ENCODE data around the gene PTGS2. TPM values are rescaled to one million over a fixed set of nuclear protein-coding genes. Genes with fewer than 3 reads are reported as not detected.

PTGS2 gene
- polyA plus RNA-seq, 3 donors = 39.2 to 159 (median 113) TPM

DNA sequence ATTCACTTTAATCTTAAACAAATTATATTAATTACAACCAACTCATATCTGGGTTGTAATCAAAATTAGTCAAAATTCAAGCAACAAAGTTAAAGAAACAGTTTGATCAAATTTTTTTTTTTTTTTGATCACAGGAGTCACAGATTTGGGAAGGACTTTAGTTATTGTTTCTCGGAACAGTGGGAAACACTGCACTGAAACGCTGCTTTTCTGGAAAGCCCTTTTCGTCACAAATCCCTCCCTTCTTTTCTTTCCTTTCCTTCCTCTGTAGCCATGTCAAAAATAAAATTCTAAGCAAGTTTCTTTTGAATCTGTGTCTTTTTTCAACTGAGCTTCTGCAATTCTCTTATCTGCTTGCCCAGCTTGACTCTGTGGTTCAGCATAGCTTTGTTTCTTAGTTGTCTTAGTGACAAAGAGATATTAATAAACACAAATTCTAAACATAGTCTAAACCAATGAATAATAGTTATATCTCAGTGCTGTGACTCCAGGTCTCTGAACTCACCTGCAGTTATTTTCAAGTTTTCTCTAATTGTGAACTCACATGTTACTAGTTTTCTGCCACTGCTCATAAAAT, 53.8 kb downstream of the PTGS2 start:
- intact Hi-C loops (cut with micrococcal nuclease) = no loop called here
- TF ChIP-seq CTCF (IDR thresholded peaks at IDR 0.05) = no peak
- Histone ChIP-seq H3K4me2 (replicated peaks; ENCODE audit: extremely low read depth, low read length, poor library complexity, severe bottlenecking) (no peak overlapping the region), H3K4me1 (ENCODE audit: control insufficient read depth in 1 of 2, insufficient read depth in 2 of 2, low read length in 2 of 2) (peaks cover 12 to 17% of the 10 kb centered on the region in 2 donors), H3K9ac (ENCODE audit: insufficient read depth, low read length, poor library complexity, severe bottlenecking) (no peak overlapping the region), H3K27me3 (ENCODE audit: control insufficient read depth in 2 of 2, insufficient read depth in 2 of 2, low read length in 2 of 2) (no peaks in the 10 kb centered on the region), H4K20me1 (ENCODE audit: insufficient read depth, low read length) (no peaks in the 10 kb centered on the region), H3K79me2 (ENCODE audit: insufficient read depth, low read length) (no peaks in the 10 kb centered on the region), H3K36me3 (replicated peaks in 1 of 2; ENCODE audit: control insufficient read depth in 1 of 2, insufficient read depth in 2 of 2, low read length in 2 of 2) (no peaks in the 10 kb centered on the region), H3K9me3 (replicated peaks in 1 of 2; ENCODE audit: control insufficient read depth in 1 of 2, insufficient read depth in 1 of 2, low read length in 2 of 2) (no peaks in the 10 kb centered on the region), H3K27ac (ENCODE audit: low read depth in 1 of 2, low read length in 2 of 2) (no peak overlapping the region), H2AFZ (ENCODE audit: insufficient read depth, low read depth, low read length, poor library complexity, severe bottlenecking) (no peak overlapping the region), H3K4me3 (replicated peaks in 1 of 3; ENCODE audit: low read depth in 2 of 3, low read length in 3 of 3) (no peak overlapping the region)
- WGBS (ENCODE audit: insufficient coverage) = 13% methylated on average over 3 of the region's 3 CpGs
- Mint-ChIP-seq H3K27me3 (ENCODE audit: low read depth in 3 of 3) (no peaks in the 10 kb centered on the region), H3K36me3 (no peaks in the 10 kb centered on the region), H3K27ac (no peak overlapping the region), H3K9me3 (peaks cover 0 to 2% (median 0%) of the 10 kb centered on the region in 7 donors), H3K4me3 (no peak overlapping the region), H3K4me1 (peaks cover 20% of the 10 kb centered on the region)
- no peak for DNase-seq

DNA sequence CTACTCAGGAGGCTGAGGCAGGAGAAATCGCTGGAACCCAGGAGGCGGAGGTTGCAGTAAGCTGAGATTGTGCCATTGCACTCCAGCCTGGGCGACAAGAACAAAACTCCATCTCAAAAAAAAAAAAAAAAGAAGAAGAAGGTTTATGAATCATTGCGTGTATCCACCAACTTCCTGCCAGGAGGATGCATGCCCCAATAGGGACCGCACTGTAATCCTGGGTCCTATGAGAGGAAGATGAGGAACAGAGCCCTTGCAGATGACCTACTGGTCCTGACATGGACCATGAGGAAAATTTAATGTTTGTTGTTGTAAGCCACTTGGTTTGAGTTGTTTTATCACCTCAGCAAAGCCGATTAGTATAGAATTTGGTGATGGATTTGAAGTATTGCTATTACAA, 56.7 kb downstream of the PTGS2 start:
- WGBS (ENCODE audit: insufficient coverage) = 0% methylated on average over 2 of the region's 6 CpGs
- H3K4me2 ChIP-seq (replicated peaks; ENCODE audit: extremely low read depth, low read length, poor library complexity, severe bottlenecking) = no peak overlapping the region

More for the DNA sequence above, 56.7 kb downstream of the PTGS2 start:
- no peaks in the 10 kb centered on the region for H4K20me1 ChIP-seq (ENCODE audit: insufficient read depth, low read length)
- no peaks in the 10 kb centered on the region for H3K9me3 ChIP-seq (replicated peaks in 1 of 2; ENCODE audit: control insufficient read depth in 1 of 2, insufficient read depth in 1 of 2, low read length in 2 of 2)
- peaks cover 41% of the 10 kb centered on the region for H3K4me1 Mint-ChIP-seq
- H3K27ac Mint-ChIP-seq = peak overlapping the region; percentile 51 to 90 (median 78)
- H3K36me3 Mint-ChIP-seq = peaks cover 0 to 3% of the 10 kb centered on the region in 2 donors
- peaks cover 40 to 41% of the 10 kb centered on the region in 2 donors for H3K4me1 ChIP-seq (ENCODE audit: control insufficient read depth in 1 of 2, insufficient read depth in 2 of 2, low read length in 2 of 2)
- no peak for TF ChIP-seq CTCF (IDR thresholded peaks at IDR 0.05)
- H3K4me3 Mint-ChIP-seq = no peak overlapping the region
- peak; percentile 82 to 96 (median 92) for DNase-seq
- H3K4me3 ChIP-seq (replicated peaks in 1 of 3; ENCODE audit: low read depth in 2 of 3, low read length in 3 of 3) = no peak overlapping the region
- no peak overlapping the region for H3K9ac ChIP-seq (ENCODE audit: insufficient read depth, low read length, poor library complexity, severe bottlenecking)
- no peak overlapping the region for H2AFZ ChIP-seq (ENCODE audit: insufficient read depth, low read depth, low read length, poor library complexity, severe bottlenecking)
- peaks cover 0 to 2% (median 0%) of the 10 kb centered on the region in 7 donors for H3K9me3 Mint-ChIP-seq
- H3K27me3 ChIP-seq (ENCODE audit: control insufficient read depth in 2 of 2, insufficient read depth in 2 of 2, low read length in 2 of 2) = no peaks in the 10 kb centered on the region
- H3K27me3 Mint-ChIP-seq (ENCODE audit: low read depth in 3 of 3) = no peaks in the 10 kb centered on the region
- peak overlapping the region; percentile 47 to 68 for H3K27ac ChIP-seq (ENCODE audit: low read depth in 1 of 2, low read length in 2 of 2)
- no peaks in the 10 kb centered on the region for H3K79me2 ChIP-seq (ENCODE audit: insufficient read depth, low read length)
- intact Hi-C loops (cut with micrococcal nuclease) = loop anchor here in 1 of 2 donors (5.0 kb wide), 1 partner anchor 34 kb away; no protein-coding TSS in a partner anchor
- no peaks in the 10 kb centered on the region for H3K36me3 ChIP-seq (replicated peaks in 1 of 2; ENCODE audit: control insufficient read depth in 1 of 2, insufficient read depth in 2 of 2, low read length in 2 of 2)

Other genes starting within 250 kb of the PTGS2 start
- gene PDC, start 219.3 kb downstream of the PTGS2 start, polyA plus RNA-seq = not detected
- 1 to 10 TPM; 1.4 to 4.5 (median 4.1) TPM for gene PLA2G4A, start 148.5 kb upstream of the PTGS2 start, polyA plus RNA-seq

Measured in CD14-positive monocyte (primary cell).